ENCODE results near the gene PSMD4.

The PSMD4 gene

GRCh38 chr1:151289080-151289935, 34.8 kb downstream of the PSMD4 start:
- no peak overlapping the region for H3K4me3 ChIP-seq (replicated peaks; ENCODE audit: low read depth, low read length)
- TF ChIP-seq CTCF (IDR thresholded peaks at IDR 0.05; ENCODE audit: low read length, missing control alignments) = no peak
- DNase-seq (ENCODE audit: low read depth) = no peak

GRCh38 chr1:151289991-151290708, 35.6 kb downstream of the PSMD4 start:
- no peak for TF ChIP-seq CTCF (IDR thresholded peaks at IDR 0.05; ENCODE audit: low read length, missing control alignments)
- no peak for DNase-seq (ENCODE audit: low read depth)
- H3K4me3 ChIP-seq (replicated peaks; ENCODE audit: low read depth, low read length) = no peak overlapping the region

GRCh38 chr1:151290709-151291303, 36.3 kb downstream of the PSMD4 start:
- DNase-seq (ENCODE audit: low read depth) = no peak
- no peak overlapping the region for H3K4me3 ChIP-seq (replicated peaks; ENCODE audit: low read depth, low read length)

GRCh38 chr1:151292207-151293030, 37.9 kb downstream of the PSMD4 start:
- no peak for DNase-seq (ENCODE audit: low read depth)

More at GRCh38 chr1:151290709-151291303, 36.3 kb downstream of the PSMD4 start:
- no peak for TF ChIP-seq CTCF (IDR thresholded peaks at IDR 0.05; ENCODE audit: low read length, missing control alignments)

GRCh38 chr1:151293093-151293492, 38.6 kb downstream of the PSMD4 start:
- no peak for DNase-seq (ENCODE audit: low read depth)
- no peak overlapping the region for H3K4me3 ChIP-seq (replicated peaks; ENCODE audit: low read depth, low read length)
- TF ChIP-seq CTCF (IDR thresholded peaks at IDR 0.05; ENCODE audit: low read length, missing control alignments) = no peak

More at GRCh38 chr1:151292207-151293030, 37.9 kb downstream of the PSMD4 start:
- TF ChIP-seq CTCF (IDR thresholded peaks at IDR 0.05; ENCODE audit: low read length, missing control alignments) = no peak
- no peak overlapping the region for H3K4me3 ChIP-seq (replicated peaks; ENCODE audit: low read depth, low read length)

- no peak for TF ChIP-seq CTCF (IDR thresholded peaks at IDR 0.05; ENCODE audit: low read length, missing control alignments)
- H3K4me3 ChIP-seq (replicated peaks; ENCODE audit: low read depth, low read length) = no peak overlapping the region
- DNase-seq (ENCODE audit: low read depth) = no peak
Measured at GRCh38 chr1:151294742-151295462, 40.4 kb downstream of the PSMD4 start.

Measured in fibroblast of pulmonary artery (primary cell).